NB4 (cell line): ENCODE data around the gene NDRG3.

Experiments
- DNase-seq: peaks from one replicate; pipeline ENCODE4 v3.0.0; 2010; ENCODE audit warnings: low read depth
- H3K4me3 ChIP-seq: one replicate; pipeline ENCODE4 v1.5.1; 2011; ENCODE audit warnings: mild to moderate bottlenecking, low read depth, low read length, moderate library complexity
- CTCF ChIP-seq: IDR thresholded peaks from one replicate; pipeline ENCODE4 v1.5.1; 2012; ENCODE audit warnings: low read depth, low read length
- MYC ChIP-seq: IDR thresholded peaks from 2 replicates; pipeline ENCODE4 v1.6.1; 2011; ENCODE audit warnings: low read depth, low read length
- POLR2A ChIP-seq: IDR thresholded peaks from 2 replicates; pipeline ENCODE4 v1.6.1; 2011; ENCODE audit warnings: mild to moderate bottlenecking; ENCODE audit not compliant: insufficient read length; ENCODE audit errors: extremely low read depth
- TF ChIP-seq, protein P1 (sequence below): IDR thresholded peaks from 2 replicates; pipeline ENCODE4 v1.6.1; 2011; ENCODE audit warnings: low read depth, low read length

The NDRG3 gene

DNA sequence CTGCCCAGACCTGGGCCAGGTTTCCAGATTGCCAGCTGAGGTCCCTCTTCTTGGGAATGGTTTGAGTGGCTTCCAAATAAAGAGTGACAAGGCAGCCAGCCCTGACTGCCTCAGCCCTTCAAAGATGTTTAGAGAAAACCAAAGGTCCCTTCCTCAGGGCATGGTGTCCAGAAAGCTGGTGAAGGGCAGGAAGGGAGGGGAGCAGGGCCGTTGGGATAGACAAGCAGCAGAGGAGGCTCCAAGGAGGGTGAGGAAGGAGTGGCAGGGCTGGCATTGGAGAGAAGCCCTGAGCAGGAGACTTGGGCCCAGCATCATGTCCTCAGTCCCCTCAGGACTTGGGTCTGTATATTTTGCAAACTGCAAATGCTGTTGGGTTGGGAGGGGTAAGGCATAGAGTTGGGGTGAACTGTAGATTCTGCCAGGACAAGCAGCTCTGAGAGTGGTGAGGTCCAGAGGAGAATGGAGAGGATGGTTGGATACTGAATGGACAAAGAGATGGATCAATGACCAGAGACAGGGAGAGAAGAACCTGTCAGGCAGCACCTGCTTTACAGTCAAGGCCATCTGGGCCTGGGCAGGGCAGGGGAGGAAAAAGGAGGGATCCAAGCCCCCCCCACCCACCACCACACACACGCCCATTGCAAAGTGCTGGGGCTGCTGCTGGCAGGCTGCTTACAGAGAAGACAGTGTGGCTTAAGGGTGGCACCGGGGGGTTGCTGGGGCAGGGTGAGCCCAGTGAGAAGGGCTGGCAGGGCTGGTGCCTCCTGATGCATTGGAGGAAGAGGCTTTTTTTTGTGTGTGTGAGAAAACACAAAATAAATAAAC is 33.2 kb upstream of the NDRG3 start:
- no peak for DNase-seq

DNA sequence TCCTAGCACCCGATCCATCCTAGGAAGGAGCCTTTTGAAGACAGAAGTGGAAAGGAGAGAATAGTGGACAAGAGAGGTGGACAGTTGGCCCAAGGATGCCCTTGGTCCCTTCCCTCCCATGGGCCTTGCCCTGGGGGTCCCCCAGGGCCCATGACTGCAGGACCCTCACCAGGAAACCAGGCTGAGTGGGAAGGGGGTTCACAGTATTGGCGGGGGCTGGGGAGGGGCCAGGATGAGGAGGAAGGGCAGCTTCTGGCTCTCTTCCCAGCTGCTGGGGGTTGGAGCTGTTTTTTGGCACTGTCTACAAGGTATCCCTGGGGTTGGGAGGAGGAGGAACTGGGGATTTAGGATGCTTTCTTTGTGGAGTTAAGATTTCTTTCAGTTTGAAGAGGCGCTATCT is 31.7 kb upstream of the NDRG3 start:
- TF ChIP-seq, protein P1, sequence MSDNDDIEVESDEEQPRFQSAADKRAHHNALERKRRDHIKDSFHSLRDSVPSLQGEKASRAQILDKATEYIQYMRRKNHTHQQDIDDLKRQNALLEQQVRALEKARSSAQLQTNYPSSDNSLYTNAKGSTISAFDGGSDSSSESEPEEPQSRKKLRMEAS, result no peak
- TF ChIP-seq MYC (no peak), POLR2A (no peak), CTCF (no peak)
- H3K4me3 ChIP-seq, result no peak overlapping the region
- DNase-seq, result no peak

More for the DNA sequence above, 33.2 kb upstream of the NDRG3 start:
- no peak for TF ChIP-seq CTCF
- no peak for TF ChIP-seq MYC
- TF ChIP-seq, protein P1, result no peak
- no peak for TF ChIP-seq POLR2A
- H3K4me3 ChIP-seq, result no peak overlapping the region

GRCh38 chr20:36777167-36777566 is 31.3 kb upstream of the NDRG3 start:
- DNase-seq, result no peak
- H3K4me3 ChIP-seq, result no peak overlapping the region
- TF ChIP-seq POLR2A, result no peak
- TF ChIP-seq MYC, result no peak
- no peak for TF ChIP-seq CTCF
- TF ChIP-seq, protein P1, result no peak

DNA sequence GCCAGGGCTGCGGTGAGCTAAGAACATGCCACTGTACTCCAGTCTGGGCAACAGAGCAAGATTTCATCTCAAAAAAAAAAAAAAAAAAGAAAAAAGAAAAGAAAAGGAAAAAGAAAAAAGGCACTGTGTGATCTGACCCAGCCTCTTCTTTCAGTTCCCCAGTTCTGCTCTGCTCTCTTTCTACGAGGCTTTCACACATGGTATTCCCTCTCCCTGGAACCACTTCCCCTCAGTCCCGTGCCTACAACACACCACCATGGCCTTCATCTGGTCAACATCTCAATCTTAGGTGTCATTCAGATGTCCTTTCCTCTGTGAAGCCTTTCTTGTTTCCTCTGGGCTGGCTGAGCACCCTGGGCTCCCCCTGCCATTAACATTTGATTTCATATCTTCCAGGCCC is 29.9 kb upstream of the NDRG3 start:
- TF ChIP-seq, protein P1, result no peak
- TF ChIP-seq CTCF (no peak), POLR2A (no peak), MYC (no peak)
- H3K4me3 ChIP-seq, result no peak overlapping the region

DNA sequence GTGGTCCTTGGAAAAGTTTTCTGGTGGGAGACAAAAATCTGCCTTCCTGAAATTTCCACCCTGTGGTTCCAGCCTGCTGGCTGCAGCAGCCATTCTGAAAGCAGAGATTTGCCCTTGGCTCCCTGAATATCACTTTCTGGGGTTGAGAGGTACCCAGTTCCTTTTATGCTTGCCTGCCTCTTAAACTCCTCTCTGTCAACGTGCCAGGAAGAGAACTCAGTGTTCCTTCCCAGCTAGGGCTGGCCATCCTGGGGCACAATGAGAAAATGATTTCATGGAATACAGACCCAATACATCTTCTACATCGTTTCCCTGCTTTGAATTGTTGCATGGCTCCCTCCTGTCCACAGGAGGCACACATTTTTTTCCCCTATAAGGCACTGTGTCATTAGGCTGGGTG is 29.3 kb upstream of the NDRG3 start:
- TF ChIP-seq, protein P1, result no peak
- TF ChIP-seq CTCF, result no peak
- no peak for TF ChIP-seq MYC
- TF ChIP-seq POLR2A, result no peak
- DNase-seq, result no peak

More for the DNA sequence above, 29.9 kb upstream of the NDRG3 start:
- DNase-seq, result no peak

More for the DNA sequence above, 29.3 kb upstream of the NDRG3 start:
- H3K4me3 ChIP-seq, result no peak overlapping the region
